HG03432 (cell line): ENCODE results near the gene PSMB2.
"Not testable (repeated sequence)": the region's sequence is repeated elsewhere in the genome, so short reads cannot be mapped to it uniquely, and the experiment has no call there.

Experiments
- ATAC-seq: cut with Tn5 transposase; IDR thresholded peaks from one replicate; pipeline ENCODE4 v1.9.1; 2021; ENCODE audit warnings: mild to moderate bottlenecking, moderate library complexity; ENCODE audit not compliant: unreplicated experiment

Gene PSMB2

DNA sequence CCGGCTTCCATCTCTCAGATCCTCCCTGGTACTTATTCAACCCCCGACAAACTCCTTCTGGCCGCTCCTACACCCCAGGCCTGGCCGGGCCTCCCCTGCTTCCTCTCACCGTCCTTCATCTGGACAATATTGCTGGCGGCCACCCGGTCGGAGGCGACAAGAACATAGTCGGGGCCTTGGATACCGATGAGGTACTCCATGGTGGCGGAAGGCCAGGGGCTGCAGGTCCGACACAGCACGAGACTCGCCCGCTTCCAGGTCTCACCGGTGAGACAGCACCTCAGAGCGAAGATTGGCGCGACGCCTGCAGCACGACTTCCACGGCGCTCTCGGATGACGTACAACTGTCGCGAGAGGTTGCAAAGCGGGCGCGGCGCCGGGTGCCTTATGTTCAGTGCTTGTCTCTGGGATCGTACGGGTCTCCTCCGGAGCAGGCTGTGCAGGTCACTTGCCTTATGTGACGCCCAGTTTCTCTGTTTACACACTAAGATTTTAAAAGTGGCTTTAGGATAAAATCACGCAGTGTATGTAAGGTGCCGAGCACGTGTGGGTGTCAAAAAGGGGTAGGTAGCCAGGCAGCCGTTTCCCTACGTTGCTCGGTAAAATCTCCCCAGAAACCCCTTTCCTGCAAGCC, at the start of gene PSMB2:
PSMB2 (minus strand) TSS at position 294 of the 634 bp plus-strand sequence; CDS start at position 200, 94 bp downstream.
- ATAC-seq = peak; percentile 85

DNA sequence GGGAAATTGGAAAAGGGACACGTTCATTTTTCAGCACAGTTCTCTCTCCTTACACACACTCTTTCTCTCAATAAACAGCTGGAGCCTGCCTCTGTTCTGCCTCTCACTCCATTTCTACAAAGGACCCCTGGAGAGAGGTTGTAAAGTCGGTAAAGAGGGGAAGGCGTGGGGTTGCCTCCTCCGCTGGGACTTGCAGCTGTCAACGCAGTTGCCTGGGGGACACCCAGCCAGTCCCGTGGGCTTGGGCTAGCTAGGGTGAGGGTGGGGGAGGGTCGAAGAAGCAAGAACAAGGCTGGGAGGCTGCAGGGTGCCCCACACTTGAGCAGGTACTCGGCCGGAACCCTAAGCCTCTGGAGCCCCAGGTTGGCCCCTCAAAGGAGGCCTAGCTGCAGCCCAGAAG, 49.8 kb upstream of the PSMB2 start:
- no peak for ATAC-seq

DNA sequence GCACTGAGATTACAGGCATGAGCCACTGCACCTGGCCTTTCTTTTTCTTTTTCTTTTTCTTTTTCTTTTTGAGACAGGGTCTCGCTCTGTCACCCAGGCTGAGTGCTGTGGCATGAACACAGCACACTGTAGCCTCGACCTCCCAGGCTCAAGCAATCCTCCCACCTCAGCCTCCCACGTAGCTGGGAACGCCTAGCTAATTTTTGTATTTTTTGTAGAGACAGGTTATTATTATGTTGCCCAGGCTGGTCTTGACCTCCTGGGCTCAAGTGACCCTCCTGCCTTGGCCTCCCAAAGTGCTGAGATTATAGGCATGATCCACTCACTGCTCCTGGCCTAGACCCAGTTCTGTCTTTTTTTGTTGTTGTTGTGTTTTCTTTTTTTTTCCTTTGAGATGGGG, 48.8 kb upstream of the PSMB2 start:
- ATAC-seq = not testable (repeated sequence)

DNA sequence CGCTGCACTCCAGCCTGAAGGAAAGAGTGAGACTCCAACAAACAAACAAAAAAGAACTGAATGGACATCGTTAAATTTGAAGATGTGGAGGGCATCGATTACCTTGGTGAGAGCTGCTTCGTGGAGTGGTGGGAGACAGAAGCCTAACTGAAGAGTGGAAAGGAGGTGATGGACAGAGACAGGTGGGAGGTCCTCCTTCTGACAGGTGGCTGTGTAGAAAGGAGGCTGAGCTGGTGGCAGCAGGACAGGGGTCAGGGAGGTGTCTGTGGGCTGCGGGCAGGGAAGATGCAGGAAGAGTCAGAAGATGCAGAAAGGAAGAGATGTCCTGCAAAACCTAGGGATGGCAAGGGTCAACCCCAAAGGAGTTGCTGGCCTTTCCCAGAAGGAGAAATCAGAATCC, 46.8 kb upstream of the PSMB2 start:
- ATAC-seq = no peak

DNA sequence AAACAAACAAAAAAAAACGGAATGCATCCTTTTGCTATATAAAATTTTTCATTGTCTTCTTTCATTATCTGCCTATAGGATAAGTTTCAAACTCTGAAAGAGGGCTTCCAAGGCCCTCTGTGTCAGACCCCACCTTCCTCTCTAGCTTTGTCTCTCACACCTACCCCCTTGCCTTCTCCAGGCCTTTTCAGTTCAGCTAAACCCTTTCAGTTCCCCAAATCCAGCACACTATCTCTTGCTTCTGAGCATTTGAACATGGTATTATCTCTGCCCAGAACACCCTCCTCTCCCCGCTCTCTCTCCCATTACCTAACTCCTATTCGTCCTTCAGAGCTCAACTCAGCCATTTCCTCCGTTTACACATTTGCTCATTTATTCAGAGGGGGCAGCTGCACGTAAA, 41.7 kb upstream of the PSMB2 start:
- ATAC-seq = no peak

DNA sequence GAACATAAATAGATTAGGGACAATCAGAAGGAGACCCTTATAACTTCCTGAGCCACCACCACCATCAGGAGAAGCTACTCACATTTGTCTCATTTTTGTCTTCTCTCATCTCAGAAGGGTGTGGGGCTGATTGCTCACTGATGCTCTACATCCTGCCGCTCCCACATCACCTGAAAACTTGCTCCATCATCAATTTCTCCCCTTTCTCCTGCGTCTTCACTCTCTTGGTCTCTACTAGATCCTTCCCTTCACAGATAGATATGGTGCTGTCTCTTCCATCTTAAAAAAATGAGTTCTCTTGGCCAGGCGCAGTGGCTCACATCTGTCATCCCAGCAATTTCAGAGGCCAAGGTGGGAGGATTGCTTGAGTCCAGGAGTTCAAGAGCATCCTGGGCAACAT, 38.9 kb upstream of the PSMB2 start:
- ATAC-seq = no peak

DNA sequence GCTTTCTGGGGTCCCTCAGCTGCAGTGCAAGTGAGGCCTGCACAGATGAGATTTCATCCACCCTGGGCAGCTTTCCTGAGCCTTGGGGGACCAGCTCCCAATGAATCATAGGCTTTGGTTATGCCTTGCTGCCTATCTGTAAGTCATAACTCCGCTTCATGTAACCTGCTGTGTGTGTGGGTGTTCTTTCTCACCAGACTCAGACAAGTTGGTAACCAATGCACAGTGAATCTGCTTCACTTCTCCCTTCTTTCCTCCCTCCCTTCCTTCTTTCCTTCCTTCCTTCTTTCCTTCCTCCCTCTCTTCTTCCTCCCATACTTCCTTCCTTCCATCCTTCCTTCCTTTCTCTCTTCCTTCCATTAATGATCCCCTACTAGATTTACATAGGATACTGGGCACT, 34.4 kb upstream of the PSMB2 start:
- no peak for ATAC-seq

DNA sequence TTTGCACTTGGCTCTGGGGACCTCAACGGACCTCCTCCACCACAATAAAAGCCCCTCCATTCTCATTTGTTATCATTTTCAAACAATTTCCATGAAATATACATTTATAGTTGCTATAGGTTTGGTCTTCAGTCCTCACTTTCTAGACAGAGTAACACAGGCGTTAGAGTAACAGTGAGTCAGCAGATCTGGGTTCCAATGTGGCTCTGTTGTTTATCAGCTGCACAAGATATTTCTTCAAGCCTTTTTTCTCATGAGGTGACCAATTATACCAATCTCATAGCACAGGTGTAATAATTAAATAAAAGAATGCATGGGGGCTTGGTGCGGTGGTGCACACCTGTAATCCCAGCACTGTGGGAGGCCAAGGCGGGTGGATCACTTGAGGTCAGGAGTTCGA, 32.8 kb upstream of the PSMB2 start:
- ATAC-seq = no peak

DNA sequence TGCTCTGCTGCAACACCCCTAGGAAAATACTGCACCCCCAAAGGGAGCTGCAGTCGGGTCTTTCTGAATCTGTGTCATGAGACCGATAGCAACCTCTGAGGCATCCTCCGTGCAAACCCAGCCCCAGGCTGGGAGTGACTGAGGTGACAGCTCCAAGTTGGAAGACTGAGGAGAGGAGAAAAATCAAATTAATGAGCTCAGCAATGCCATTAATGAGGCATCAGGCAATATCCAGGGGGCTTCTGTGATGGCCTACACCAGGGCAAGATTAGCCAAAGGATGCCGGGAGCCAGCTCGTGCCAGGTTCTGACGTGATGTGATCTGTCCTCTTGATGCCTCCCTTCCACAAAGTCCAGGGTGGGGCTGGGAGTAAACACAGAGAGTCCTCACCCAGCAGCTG, 30.8 kb upstream of the PSMB2 start:
- no peak for ATAC-seq

DNA sequence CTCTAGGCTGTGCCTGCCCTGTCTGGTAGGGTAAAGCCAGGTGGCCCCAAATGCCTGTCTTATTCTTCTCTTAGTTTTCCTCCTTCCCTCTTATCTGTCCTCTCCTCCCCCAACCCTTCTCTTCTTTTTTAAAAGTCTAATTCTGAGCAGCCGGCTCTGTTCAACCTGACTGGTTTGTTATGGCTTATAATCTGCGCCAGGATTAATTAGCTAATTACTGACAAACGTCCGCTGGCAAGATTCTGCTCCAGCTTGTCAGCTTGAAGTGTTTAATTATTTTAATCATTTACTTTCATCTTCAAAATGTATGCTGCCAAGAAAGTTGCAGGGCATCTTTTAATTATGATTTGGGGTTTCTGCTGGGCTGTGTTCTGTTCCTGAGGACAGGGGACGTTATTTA, 27.2 kb upstream of the PSMB2 start:
- ATAC-seq = no peak

DNA sequence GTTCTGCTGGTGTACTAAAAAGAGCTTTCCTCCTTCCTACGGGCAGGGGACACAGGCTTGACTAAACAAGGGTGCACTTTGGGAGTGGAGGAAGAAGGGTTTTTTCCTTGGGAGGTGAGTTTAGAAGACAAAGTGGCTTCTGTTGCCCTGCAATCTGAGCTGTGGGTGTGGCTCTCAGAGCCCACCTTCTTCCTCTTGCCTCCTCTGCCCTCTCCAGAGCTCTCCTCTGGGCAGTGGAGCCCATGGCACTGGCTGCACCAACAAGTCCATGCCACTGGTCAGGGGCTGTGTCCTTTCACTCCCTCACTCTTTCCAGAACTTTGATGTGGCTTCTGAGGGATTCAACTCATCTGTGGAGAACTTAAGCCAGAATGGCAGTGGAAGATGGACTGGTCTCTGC, 25.6 kb upstream of the PSMB2 start:
- no peak for ATAC-seq

DNA sequence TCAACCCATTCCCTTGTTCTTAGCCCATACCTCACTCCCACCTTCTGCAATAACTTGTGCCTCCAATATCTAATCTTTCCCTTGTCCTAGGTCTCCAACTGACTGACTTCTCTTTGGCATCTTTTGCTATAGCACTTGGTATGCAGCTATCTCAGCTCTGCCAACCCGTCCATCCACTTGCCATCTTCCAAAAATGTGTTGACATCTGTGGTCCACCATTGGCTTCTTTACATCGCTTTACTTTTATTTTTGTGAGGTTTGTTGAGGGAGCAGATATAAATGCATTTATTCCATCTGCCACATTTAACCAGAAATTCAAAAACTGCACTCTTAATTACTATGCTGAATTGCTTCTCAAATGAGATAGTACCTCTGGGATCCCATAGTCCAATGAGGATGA, 24.9 kb upstream of the PSMB2 start:
- ATAC-seq = no peak

DNA sequence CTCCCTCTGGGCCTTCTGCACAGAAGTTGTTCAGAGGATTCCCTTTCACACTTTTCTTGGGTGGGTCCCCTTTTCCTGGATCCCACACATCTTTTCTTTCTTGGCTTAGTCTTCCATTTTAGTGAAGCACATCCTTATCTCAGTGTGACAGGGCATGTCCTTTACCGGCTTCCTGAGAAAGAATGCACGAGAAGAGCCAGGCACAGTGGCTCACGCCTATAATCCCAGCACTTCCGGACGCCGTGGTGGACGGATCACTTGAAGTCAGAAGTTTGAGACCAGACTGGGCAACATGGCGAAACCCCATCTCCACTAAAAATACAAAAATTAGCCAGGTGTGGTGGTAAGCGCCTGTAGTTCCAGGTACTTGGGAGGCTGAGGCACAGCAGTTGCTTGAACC, 22.1 kb upstream of the PSMB2 start:
- no peak for ATAC-seq

DNA sequence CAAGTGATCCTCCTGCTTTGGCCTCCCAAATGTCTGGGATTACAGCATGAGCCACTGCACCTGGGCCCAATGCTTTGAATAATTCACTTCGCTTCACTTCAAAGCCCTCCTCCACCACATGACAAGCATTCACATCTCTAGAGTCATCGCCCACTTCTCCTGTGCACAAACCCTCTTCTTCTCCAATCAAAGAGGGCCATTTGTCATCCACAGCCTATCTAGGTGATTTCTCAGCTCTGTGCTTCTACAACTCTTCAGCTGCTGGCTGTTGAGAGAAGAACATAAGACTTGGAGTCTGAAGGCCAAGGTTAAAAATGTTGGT, 20.1 kb upstream of the PSMB2 start:
- ATAC-seq = no peak

DNA sequence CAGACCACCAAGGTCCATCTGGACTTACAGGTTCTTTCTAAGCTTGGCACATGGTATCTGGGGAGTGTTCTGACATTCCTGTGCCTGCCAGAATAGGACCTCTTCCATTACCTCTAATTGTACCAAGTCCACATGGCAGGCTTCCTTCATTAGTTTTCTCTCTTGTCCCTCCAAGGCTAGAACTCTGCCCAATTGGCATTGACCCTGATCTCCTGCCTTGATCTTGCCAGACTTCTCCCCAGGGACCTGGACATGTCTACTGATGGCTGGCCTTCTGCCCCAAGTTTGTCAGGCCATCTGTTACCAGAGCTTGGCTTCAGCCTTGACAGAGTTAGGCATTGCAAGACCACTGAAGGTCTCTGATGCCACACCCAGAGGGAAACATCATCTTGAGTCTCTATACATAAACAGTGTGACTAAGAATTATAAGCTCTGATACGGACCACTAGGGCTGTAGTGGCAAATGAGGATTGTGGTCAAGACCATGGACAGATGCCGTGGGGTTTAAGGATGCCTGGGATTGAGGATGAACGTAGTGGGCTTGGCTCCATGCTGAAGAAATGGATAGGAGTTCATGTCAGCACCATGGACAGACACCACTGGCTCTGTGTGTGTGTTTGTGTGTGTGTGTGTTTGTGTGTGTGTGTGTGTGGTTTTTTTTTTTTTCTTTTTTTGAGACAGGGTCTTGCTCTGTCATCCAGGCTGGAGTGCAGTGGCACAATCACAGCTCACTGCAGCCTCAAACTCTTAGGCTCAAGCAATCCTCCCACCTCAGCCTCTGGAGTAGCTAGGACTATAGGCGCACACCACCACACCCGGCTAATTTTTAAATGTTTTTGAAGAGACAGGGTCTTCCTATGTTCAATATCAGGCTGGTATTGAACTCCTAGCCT, 19.5 kb upstream of the PSMB2 start:
- ATAC-seq = no peak

DNA sequence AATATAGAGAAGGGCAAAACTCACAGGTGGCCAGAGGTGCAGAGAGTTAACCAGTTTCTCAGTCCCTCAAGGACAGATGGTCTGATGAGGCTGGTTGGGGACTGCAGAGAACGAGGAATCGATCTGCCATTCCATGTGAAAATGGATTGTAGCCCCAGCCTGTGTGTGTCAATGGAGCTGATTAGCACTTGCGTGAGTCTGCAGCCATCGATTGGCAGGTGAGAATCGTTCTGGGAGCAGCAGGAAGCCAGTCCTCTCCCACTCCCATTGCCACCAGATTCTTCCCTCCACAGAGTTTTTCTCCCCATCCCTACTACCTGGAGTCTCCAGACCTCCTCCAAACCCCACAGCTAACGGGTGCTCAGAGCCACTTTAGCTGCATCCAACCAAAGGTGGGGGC, 18.3 kb upstream of the PSMB2 start:
- ATAC-seq = no peak

DNA sequence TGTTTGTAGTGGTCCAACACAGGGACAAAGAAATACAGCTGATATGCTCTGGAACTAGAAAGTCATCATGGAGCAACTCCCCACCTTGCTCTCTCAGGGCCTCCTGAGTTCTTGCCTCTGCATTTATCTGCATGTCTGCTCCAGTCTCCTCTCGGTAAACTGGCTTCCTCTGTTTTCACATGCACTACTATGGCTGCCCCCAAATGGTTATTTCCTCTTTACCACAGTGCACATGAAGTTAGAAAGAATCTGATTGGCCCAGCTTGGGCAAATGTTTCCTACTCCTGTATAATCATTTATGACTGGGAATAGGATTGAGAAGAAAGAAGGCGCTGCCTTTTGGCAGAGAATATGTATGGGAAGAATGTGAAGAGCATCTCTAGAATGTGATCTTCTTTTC, 16.5 kb upstream of the PSMB2 start:
- ATAC-seq = no peak

DNA sequence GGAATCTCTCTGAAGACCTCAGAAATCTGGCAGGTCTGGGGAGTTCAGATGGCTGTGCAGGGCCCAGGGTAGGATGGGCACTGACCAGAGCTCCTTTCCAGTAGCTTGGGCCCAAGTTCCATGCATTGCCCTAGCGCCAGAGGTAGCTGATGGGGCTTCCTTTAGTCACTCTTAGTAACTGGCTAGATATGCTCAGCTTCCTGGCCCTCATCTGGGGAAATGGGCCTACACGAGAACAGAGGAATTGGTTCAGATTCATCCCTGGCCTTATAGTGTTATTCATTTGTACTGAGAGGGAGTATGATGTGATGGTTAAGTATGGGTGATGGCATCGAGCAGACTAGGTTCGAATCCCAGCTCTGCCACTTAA, 15.5 kb upstream of the PSMB2 start:
- no peak for ATAC-seq

DNA sequence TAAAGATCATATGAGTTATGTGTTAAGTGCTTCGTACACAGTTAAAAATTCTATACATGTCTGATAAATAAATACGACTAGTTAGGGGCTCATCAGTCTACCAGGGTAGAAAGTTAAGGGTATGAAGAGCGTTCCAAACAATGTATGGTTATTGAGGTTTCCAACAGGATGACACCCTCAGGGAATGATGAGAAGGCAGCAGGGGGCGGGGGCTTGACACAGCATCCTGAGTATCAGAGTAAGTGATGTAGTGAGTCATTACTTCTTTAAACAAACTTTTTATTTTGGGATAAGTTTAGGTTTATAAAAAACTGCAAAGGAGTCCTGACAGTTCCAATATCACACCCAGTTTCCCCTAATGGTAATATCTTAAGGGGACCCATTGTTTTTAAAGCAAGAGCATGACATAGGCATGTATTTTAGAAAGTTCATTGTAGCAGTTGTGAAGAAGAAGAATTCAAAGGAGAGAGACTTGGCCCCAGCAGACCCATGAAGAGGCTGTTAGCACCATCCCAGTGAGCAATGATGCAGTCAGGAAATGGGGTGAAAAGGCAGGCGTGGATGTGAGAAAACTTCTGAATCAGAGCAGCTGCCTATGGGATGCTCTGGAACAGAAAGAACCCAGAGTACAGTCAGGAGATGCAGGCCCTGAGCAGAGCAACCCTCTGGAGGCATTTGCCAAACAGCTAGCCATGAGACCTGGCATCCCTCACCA, 15.0 kb upstream of the PSMB2 start:
- no peak for ATAC-seq

DNA sequence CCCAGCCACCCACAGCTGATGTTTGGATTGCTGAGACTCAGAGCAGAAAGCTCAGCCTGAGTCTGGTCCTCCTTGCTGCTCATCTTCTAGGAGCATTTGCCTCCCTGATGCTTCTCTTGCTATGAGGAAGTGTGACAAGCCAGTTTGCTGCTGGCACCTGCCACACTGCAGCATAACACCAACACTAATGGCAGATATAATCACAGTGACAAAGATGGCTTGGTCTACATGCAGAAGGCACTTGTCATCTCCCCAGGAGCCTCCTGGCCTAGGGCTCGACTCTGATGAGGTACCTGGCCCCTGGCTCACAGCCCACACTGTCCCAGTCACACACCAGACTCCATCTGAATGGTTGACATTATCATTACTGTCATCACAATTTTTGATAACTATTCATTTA, 13.9 kb upstream of the PSMB2 start:
- ATAC-seq = no peak

DNA sequence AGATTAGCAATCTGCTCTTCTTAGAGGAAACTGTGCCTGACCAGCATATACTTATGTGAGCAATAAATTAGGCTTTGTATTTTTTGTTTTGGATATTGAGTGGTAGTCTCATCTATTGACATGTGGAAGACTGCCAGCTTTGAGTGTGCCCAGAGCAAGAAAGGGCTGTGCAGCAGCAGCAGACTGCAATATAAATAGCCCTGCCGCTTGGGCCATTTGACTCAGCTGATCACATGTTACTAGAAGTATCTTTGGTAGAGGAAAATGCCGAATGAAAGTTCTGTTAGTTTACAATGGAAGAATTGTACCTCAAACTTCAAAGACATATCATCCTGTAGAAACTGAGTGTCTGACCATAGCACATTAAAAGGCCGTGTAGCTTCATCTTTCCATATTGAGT, 9.1 kb upstream of the PSMB2 start:
- no peak for ATAC-seq

DNA sequence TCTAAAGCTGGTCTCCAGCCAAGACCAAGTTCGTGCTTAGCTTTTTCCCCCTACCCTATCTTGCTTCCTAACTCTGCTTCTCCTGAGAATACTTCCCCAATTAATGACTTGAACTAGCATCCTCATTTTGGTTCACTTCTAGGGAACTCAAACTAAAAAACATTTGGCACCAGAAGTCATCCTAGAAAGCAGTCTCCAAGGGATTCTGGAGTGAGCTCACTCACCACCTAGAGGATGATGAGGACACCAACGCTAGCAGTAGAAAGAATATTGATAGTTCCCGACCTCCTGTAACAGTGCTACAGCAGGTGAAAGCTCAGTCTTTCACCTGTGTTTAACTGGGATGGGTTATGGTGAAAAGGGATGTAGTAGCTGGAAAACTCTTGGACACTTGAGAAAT, 4.7 kb upstream of the PSMB2 start:
- ATAC-seq = no peak
